ENCODE results near the gene UNKL.

UNKL gene

GRCh38 chr16:1349351-1349750, 65.2 kb downstream of the UNKL start:
- DNase-seq = no peak

DNA sequence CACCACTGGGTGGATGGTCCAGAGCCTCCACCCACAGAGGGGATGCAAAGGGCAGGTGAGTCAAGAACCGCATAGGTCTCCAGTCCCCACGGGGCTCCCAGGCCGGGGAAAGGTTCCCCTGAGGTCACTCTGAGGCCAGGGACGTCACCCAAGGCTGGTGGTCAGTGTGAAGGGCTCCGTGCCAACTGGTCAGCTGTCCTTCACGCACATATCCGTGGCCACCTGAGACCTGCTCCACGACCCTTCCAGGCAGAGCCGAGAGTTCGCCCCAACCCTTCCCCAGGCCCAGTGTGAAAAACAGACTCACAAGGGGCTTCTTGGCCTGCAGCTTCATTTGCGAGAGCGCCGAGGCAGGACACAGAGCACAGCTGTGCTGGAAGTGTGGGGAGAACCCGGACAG, 65.6 kb downstream of the UNKL start:
- no peak for DNase-seq

GRCh38 chr16:1348441-1348840, 66.1 kb downstream of the UNKL start:
- no peak for DNase-seq

GRCh38 chr16:1347962-1348361, 66.5 kb downstream of the UNKL start:
- no peak for DNase-seq

- no peak for DNase-seq
Observed at GRCh38 chr16:1347286-1347855, 67.1 kb downstream of the UNKL start.

DNA sequence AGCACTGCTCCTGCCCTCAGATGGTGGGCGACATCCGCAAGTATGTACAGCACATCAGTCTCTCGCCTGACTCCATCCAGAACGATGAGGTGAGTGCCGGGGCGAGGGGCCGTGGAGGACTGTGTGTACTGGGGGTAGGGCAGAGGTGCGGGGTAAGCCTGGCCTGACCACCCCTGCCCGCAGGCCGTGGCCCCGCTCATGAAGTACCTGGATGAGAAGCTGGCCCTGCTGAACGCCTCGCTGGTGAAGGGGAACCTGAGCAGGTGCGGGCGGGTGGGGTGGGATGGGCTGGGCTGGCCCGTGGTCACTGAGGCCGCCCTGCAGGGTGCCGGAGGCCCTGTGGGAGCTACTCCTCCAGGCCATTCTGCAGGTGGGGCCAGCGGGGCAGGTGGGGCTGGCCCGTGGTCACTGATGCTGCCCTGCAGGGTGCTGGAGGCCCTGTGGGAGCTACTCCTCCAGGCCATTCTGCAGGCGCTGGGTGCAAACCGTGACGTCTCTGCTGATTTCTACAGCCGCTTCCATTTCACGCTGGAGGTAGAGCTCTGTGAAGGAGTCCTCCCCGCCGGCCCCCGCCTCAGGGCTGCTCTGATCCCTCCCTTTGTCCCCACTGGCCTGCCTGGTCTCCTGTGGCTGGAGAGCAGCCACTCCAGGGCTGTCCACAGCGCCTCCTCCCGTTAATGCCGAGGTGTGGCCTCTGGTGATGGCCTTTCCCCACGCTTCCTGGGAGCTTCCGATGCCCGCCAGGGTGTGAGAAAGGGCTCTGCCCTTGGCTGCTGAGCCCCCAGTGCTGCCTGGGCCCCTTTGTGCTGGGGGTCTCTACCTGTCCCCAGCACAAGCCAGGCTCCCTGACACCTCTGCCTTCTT, 67.8 kb downstream of the UNKL start:
- no peak for DNase-seq

DNA sequence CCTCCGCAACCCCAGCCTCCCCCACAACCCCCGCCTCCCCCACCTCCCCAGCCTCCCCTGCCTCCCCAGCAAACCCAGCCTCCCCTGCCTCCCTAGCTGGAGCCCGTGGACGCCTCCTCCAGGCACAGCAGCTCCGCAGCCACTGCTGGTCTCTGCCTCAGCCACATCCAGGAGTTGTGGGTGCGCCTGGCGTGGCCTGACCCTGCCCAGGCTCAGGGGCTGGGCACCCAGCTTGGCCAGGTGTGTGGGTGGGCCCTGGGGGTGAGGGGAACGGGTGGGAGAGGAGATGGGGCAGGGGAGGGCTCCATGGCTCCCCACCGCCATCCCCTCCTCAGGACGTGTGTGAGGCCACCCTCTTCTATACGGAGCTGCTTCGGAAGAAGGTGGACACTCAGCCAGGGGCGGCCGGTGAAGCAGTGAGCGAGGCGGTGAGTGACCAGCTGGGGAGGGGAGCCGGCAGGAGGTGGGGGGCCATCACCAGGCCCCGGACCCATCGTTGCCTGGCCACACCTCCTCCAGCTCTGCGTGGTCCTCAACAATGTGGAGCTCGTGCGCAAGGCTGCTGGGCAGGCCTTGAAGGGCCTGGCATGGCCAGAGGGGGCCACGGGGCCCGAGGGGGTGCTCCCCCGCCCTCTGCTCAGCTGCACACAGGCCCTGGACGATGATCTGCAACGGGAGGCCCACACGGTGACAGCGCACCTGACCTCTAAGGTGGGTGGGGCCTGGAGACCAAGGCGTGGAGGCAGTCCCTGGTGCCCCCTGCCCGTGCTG, 68.7 kb downstream of the UNKL start:
- DNase-seq = no peak

GRCh38 chr16:1345087-1345486, 69.4 kb downstream of the UNKL start:
- DNase-seq = no peak

GRCh38 chr16:1344499-1344898, 70.0 kb downstream of the UNKL start:
- no peak for DNase-seq

GRCh38 chr16:1343428-1344242, 70.9 kb downstream of the UNKL start:
- DNase-seq = no peak

DNA sequence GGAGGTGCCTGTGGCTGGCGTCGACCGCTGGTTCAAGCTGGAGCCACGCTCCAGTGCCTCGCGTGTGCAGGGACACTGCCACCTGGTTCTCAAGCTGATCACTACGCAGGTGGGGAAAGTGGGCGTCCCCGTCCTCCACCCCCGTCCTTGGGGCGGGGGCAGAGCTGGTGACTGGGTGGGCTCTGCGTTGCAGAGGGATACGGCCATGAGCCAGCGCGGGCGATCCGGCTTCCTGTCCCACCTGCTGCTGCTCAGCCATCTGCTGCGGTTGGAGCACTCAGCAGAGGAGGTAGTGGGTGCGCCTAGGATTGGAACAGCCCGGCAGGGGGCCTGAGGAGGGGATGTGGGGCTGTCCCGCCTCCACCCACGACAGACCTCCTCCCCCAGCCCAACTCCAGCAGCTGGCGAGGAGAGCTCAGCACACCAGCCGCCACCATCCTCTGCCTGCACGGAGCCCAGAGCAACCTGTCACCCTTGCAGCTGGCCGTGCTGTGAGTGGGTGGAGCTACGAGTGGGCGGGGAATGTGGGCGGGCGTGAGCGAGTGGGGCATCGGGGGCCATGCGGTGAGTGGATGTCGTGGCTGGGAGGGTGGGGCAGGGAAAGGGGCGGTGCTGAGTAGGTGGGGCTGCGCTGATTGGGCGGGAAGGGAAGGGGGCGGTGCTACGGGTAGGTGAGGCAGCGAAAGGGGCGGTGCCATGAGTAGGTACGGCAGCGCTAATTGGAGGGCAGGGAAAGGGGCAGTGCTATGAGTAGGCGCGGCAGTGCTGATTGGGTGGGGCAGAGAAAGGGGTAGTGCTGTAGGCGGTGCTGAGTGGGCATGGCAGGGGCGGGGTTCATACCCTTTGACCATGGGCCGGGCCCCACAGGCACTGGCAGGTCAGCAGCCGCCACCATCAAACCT, 71.7 kb downstream of the UNKL start:
- DNase-seq = peak; percentile 98

- DNase-seq = no peak
Observed at GRCh38 chr16:1341495-1342420, 72.7 kb downstream of the UNKL start.

GRCh38 chr16:1340730-1341494, 73.6 kb downstream of the UNKL start:
- DNase-seq = no peak

- peak; percentile 18 for DNase-seq
Observed at GRCh38 chr16:1338855-1339675, 75.4 kb downstream of the UNKL start.

DNA sequence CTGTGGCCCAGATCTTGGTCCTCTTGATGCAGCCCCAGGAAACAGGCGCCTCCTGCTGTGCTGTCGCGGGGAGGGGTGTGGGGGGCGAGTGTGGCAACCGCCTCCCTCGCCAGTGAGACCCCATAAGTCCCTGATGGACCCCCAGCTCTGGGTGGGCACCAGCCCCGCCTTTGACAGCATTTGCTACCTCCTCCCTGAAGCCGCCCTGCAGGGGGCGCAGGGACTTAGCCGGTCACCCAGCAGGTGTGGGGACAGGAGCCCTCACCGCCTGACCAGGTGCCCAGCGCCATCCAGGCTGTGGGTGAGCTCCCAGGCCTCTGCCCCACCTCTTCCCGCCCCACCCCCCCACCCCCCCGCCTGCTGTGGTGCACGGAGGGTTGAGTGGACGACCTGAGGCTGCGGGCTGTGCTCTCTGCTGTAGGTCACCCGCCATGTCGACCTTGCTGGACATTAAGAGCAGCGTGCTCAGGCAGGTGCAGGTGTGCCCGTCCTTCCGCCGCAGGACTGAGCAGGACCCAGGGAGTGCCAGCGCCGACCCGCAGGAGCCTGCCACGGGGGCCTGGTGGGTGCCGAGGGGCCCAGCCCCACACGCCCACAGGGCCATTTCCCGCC, 76.3 kb downstream of the UNKL start:
- no peak for DNase-seq

DNA sequence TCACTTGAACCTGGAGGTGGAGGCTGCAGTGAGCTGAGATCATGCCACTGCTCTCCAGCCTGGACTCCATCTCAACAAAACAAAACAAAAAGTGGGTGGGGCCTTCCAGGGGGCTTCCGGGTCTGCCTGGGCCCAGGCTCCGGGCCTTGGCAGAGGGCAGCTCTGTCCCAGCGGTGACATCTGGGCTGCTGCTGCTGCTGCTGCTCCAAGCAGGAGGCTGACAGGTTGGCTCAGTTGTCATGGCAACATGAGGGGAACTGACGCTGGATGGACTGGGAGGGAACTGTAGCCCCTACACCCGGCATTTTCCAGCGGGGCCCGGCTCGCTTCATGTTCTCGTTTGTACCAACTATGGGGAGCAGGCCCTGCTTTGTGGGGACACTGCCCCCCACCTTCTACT, 77.0 kb downstream of the UNKL start:
- DNase-seq = no peak

GRCh38 chr16:1336619-1337018, 77.9 kb downstream of the UNKL start:
- no peak for DNase-seq

DNA sequence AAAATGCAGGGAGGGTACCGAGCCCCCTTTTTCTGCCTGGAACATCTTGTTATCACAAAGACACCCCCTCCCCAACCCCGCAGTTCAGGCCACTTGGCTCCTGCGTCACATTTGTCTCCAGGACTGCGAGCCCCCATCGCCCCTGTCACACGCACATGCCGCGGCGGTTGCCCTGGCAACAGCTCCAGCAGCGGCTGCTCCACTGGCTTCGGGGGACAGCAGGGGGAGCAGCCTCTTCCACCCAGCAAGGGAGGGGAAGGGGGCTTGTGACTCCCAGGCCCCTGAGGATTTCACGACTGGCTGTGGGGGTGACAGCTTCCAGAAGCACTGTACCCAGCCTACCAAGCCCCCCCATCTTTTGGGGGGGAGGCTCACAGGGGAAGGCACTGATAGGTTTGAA, 78.5 kb downstream of the UNKL start:
- peak; percentile 22 for DNase-seq

Measured in NCI-H345 (cell line).